ENCODE results near the gene SPEG. TPM values are rescaled to one million over a fixed set of nuclear protein-coding genes. Genes with fewer than 3 reads are reported as not detected.

Gene SPEG
- total RNA-seq, 1 experiment from 2014 or later = 30.7 TPM

DNA sequence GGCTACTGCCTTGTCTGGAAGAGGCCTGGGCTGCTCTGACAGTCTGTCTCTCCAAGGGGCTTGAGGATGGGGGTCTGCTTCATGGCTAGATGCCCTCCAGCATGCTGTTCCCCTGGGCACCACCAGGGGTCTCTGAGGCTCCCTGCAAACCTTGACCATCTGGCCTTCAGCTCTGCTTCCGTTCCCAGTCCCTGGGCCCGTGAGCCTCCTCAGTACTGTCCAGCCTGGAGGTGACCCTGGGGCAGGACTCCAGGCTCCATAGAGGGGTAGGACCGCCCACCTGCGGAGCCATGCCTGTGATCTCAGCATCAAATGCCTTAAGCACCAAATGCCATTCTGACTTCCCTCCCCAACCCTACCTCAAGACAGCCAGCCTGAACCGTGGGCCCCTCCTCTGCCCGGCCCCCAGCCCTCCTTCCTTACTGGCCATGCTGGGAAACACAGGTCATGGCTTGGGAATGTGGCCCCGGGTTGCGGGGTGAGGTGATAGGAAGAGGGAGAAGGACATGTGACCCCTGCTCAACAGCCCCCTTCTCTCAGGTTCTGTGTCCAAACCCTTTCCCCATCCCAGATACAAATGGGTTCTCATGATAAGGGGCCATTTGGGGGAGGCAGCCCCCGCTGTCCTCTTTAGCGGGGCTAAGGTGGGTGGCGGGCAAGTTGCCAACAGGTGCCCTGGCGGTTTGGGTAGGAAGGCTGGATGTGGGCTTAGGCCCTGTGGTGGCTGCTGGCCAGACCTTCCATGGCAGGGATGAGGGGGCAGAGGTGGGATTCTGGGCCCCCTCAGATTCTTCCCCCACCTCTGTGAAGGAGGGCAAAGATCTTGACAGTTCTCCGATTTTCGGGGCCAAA, 25.0 kb downstream of the SPEG start:
- Histone ChIP-seq H2AFZ (ENCODE audit: low read length) (no peak overlapping the region), H3K4me1 (ENCODE audit: insufficient read depth, low read length) (peaks cover 17% of the 10 kb centered on the region), H3K4me3 (ENCODE audit: low read length) (no peak overlapping the region), H3K27ac (ENCODE audit: low read length) (no peak overlapping the region), H3K9me3 (ENCODE audit: low read length) (no peaks in the 10 kb centered on the region), H3F3A (ENCODE audit: low read length, unreplicated experiment) (no peaks in the 10 kb centered on the region), H3K79me2 (ENCODE audit: low read length) (no peaks in the 10 kb centered on the region), H3K9ac (ENCODE audit: low read length) (no peak overlapping the region), H3K36me3 (ENCODE audit: low read depth, low read length) (peaks cover 3% of the 10 kb centered on the region; the same call in 1 of the 2 replicates), H4K20me1 (ENCODE audit: low read length) (no peaks in the 10 kb centered on the region), H3K4me2 (ENCODE audit: low read length) (no peak overlapping the region), H3K9me2 (replicated peaks; ENCODE audit: low read length) (no peaks in the 10 kb centered on the region), H3K27me3 (ENCODE audit: low read length) (no peaks in the 10 kb centered on the region)
- DNase-seq (peak; percentile 51), ATAC-seq (peak; percentile 73)
- intact Hi-C loops (cut with micrococcal nuclease) = loop anchor here (2.0 kb wide), 1 partner anchor 41 kb away; no protein-coding TSS in a partner anchor
- TF ChIP-seq EZH2 (IDR thresholded peaks at IDR 0.05; ENCODE audit: low read length, unreplicated experiment) = no peak
- TF ChIP-seq, protein P1, sequence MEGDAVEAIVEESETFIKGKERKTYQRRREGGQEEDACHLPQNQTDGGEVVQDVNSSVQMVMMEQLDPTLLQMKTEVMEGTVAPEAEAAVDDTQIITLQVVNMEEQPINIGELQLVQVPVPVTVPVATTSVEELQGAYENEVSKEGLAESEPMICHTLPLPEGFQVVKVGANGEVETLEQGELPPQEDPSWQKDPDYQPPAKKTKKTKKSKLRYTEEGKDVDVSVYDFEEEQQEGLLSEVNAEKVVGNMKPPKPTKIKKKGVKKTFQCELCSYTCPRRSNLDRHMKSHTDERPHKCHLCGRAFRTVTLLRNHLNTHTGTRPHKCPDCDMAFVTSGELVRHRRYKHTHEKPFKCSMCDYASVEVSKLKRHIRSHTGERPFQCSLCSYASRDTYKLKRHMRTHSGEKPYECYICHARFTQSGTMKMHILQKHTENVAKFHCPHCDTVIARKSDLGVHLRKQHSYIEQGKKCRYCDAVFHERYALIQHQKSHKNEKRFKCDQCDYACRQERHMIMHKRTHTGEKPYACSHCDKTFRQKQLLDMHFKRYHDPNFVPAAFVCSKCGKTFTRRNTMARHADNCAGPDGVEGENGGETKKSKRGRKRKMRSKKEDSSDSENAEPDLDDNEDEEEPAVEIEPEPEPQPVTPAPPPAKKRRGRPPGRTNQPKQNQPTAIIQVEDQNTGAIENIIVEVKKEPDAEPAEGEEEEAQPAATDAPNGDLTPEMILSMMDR (conservative IDR thresholded peaks at IDR 0.05; ENCODE audit: low read depth, low read length) = peak; percentile 89
- ChIA-PET POLR2A (ENCODE audit: unreplicated experiment) (no interaction called here), CTCF (interaction anchor here (1.0 kb wide), 3 partner anchors 50 to 71 kb away, joined by 3 to 15 read pairs (median 4); no protein-coding TSS in a partner anchor)
- no TSS peak for BruUV-seq (replicated peaks)

DNA sequence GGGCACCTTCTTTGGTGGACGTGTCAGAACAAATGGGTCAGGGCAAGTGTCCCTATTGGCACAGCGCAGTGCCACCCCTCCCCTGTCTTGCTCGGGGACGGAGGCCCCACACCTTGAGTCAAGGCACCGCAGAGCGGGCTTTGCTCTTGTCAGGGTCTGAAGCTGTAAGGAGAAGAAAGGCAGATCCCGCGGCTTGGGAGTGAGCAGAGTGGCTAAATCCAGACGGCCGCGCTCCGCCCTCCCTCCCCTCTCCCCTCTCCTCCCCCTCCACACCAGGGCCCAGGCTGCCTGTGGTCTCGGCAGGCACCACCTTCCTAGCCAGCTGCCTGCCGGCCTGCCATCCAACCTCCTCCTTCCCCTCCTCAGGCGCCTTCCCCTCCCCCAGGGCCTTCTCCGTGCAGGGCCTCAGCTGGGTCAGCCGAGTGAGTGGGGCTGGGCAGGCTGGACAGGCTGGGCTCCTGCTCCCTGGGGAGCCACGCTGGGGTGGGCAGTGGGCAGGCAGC, 25.8 kb downstream of the SPEG start:
- H3K4me1 ChIP-seq (ENCODE audit: insufficient read depth, low read length) = peaks cover 17% of the 10 kb centered on the region
- no peak overlapping the region for H3K9ac ChIP-seq (ENCODE audit: low read length)
- H3K4me2 ChIP-seq (ENCODE audit: low read length) = no peak overlapping the region
- intact Hi-C loops (cut with micrococcal nuclease) = no loop called here
- ATAC-seq (no peak), DNase-seq (no peak)
- H3K9me2 ChIP-seq (replicated peaks; ENCODE audit: low read length) = no peaks in the 10 kb centered on the region
- H3K27ac ChIP-seq (ENCODE audit: low read length) = no peak overlapping the region
- H3K36me3 ChIP-seq (ENCODE audit: low read depth, low read length) = peaks cover 3% of the 10 kb centered on the region; the same call in 1 of the 2 replicates
- BruUV-seq (replicated peaks) = no TSS peak
- no peaks in the 10 kb centered on the region for H3K9me3 ChIP-seq (ENCODE audit: low read length)
- TF ChIP-seq, protein P1 (conservative IDR thresholded peaks at IDR 0.05; ENCODE audit: low read depth, low read length) = no peak
- TF ChIP-seq EZH2phosphoT487 (IDR thresholded peaks at IDR 0.05; ENCODE audit: borderline replicate concordance, low read length) (no peak), EZH2 (IDR thresholded peaks at IDR 0.05; ENCODE audit: low read length, unreplicated experiment) (no peak)
- no peaks in the 10 kb centered on the region for H3F3A ChIP-seq (ENCODE audit: low read length, unreplicated experiment)
- no peak overlapping the region for H3K4me3 ChIP-seq (ENCODE audit: low read length)
- no peaks in the 10 kb centered on the region for H4K20me1 ChIP-seq (ENCODE audit: low read length)
- POLR2A ChIA-PET (ENCODE audit: unreplicated experiment) = no interaction called here
- CTCF ChIA-PET = no interaction called here
- H3K27me3 ChIP-seq (ENCODE audit: low read length) = no peaks in the 10 kb centered on the region
- no peak overlapping the region for H2AFZ ChIP-seq (ENCODE audit: low read length)
- no peaks in the 10 kb centered on the region for H3K79me2 ChIP-seq (ENCODE audit: low read length)

DNA sequence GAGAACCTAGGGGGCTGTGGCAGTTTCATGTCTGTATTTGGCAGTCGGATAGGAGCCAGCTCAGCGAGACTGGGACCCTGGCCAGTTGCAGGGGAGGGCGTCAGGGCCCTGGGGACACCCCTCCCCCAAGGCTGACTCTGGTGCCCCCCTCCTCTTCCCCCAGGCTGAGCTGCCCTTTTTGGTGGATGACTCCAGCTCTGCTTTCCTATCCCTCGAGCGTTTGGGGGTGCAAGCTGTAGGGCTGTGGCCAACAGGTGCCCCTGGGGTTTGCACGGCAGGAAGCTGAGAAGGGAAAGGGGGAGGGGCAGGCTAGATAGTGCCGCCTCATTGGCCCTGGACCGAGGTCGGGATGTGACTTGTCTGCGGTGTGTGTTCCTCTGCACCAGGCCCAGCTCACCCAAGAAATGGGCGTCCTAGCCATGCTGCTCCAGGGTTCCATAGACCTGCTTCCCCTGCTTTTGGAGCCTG, 26.4 kb downstream of the SPEG start:
- Histone ChIP-seq H3K79me2 (ENCODE audit: low read length) (no peaks in the 10 kb centered on the region), H3K4me2 (ENCODE audit: low read length) (no peak overlapping the region), H3K4me1 (ENCODE audit: insufficient read depth, low read length) (peaks cover 17% of the 10 kb centered on the region), H3K9me2 (replicated peaks; ENCODE audit: low read length) (no peaks in the 10 kb centered on the region), H2AFZ (ENCODE audit: low read length) (no peak overlapping the region), H3K9me3 (ENCODE audit: low read length) (no peaks in the 10 kb centered on the region), H4K20me1 (ENCODE audit: low read length) (no peaks in the 10 kb centered on the region), H3K27me3 (ENCODE audit: low read length) (no peaks in the 10 kb centered on the region), H3K9ac (ENCODE audit: low read length) (no peak overlapping the region), H3K27ac (ENCODE audit: low read length) (no peak overlapping the region), H3F3A (ENCODE audit: low read length, unreplicated experiment) (no peaks in the 10 kb centered on the region), H3K36me3 (ENCODE audit: low read depth, low read length) (peaks cover 3% of the 10 kb centered on the region; the same call in 1 of the 2 replicates), H3K4me3 (ENCODE audit: low read length) (no peak overlapping the region)
- POLR2A ChIA-PET (ENCODE audit: unreplicated experiment) = no interaction called here
- ATAC-seq (no peak), DNase-seq (no peak)
- intact Hi-C loops (cut with micrococcal nuclease) = no loop called here
- CTCF ChIA-PET = no interaction called here
- no TSS peak for BruUV-seq (replicated peaks)
- TF ChIP-seq EZH2phosphoT487 (IDR thresholded peaks at IDR 0.05; ENCODE audit: borderline replicate concordance, low read length) (no peak), EZH2 (IDR thresholded peaks at IDR 0.05; ENCODE audit: low read length, unreplicated experiment) (no peak)
- TF ChIP-seq, protein P1 (conservative IDR thresholded peaks at IDR 0.05; ENCODE audit: low read depth, low read length) = no peak

Data from PC-3 (cell line).